Chondrocyte (in vitro differentiated cells): ENCODE results near the gene GPATCH8. TPM values are rescaled to one million over a fixed set of nuclear protein-coding genes. Genes with fewer than 3 reads are reported as not detected.
"Not testable (repeated sequence)": the region's sequence is repeated elsewhere in the genome, so short reads cannot be mapped to it uniquely, and the experiment has no call there.

Experiments
- DNase-seq: peaks from one replicate; pipeline ENCODE4 v3.0.0; 2021; ENCODE audit warnings: mixed read lengths, low spot score
- H3K27ac Mint-ChIP-seq: one replicate; pipeline ENCODE4 v1.8.0; 2021; ENCODE audit warnings: mild to moderate bottlenecking, moderate library complexity, mixed read lengths; ENCODE audit not compliant: unreplicated experiment
- H3K27me3 Mint-ChIP-seq: 2 replicates; pipeline ENCODE4 v1.8.0; 2021; ENCODE audit warnings: low read depth, mixed read lengths
- H3K36me3 Mint-ChIP-seq: 2 replicates; pipeline ENCODE4 v1.8.0; 2021; ENCODE audit warnings: low read depth, mixed read lengths
- H3K4me1 Mint-ChIP-seq: 2 replicates; pipeline ENCODE4 v1.8.0; 2021; ENCODE audit warnings: low read depth, mild to moderate bottlenecking, mixed read lengths
- H3K4me3 Mint-ChIP-seq: one replicate; pipeline ENCODE4 v1.8.0; 2021; ENCODE audit warnings: mild to moderate bottlenecking, moderate library complexity, mixed read lengths; ENCODE audit not compliant: unreplicated experiment
- H3K9me3 Mint-ChIP-seq: 2 replicates; pipeline ENCODE4 v1.8.0; 2021; ENCODE audit warnings: low read depth, mixed read lengths
- CTCF ChIP-seq: fragments of 200-600 bp; sonication (generic); IDR thresholded peaks from 2 replicates; pipeline ENCODE4 v1.5.0; 2021; ENCODE audit warnings: antibody characterized with exemption, mild to moderate bottlenecking, moderate library complexity
- total RNA-seq: library from RNA; stranded (reverse); gene quantifications from 3 replicates; pipeline ENCODE4 v1.2.1, GENCODE V29; 2021

The GPATCH8 gene
- total RNA-seq, 1 donor from 2014 or later, result 31.1 TPM

GRCh38 chr17:44372036-44372435 is 131.2 kb downstream of the GPATCH8 start:
- Mint-ChIP-seq H3K4me3 (no peak overlapping the region), H3K27me3 (peaks cover 3% of the 10 kb centered on the region), H3K27ac (no peak overlapping the region), H3K9me3 (no peaks in the 10 kb centered on the region), H3K4me1 (no peaks in the 10 kb centered on the region), H3K36me3 (no peaks in the 10 kb centered on the region)
- no peak for DNase-seq
- no peak for TF ChIP-seq CTCF

GRCh38 chr17:44369414-44370023 is 133.7 kb downstream of the GPATCH8 start:
- DNase-seq, H3K36me3 Mint-ChIP-seq, H3K9me3 Mint-ChIP-seq, H3K4me1 Mint-ChIP-seq, H3K4me3 Mint-ChIP-seq, H3K27ac Mint-ChIP-seq: not testable (repeated sequence)
- peaks cover 11% of the 10 kb centered on the region for H3K27me3 Mint-ChIP-seq

- not testable (repeated sequence) for H3K9me3 Mint-ChIP-seq, H3K4me1 Mint-ChIP-seq, H3K36me3 Mint-ChIP-seq, H3K4me3 Mint-ChIP-seq, H3K27ac Mint-ChIP-seq
- peak; percentile 68 for DNase-seq
- peaks cover 11% of the 10 kb centered on the region for H3K27me3 Mint-ChIP-seq
Observed at GRCh38 chr17:44368391-44369243, 134.6 kb downstream of the GPATCH8 start.

GRCh38 chr17:44367231-44367979 is 135.8 kb downstream of the GPATCH8 start:
- no peaks in the 10 kb centered on the region for H3K36me3 Mint-ChIP-seq
- no peak for DNase-seq
- no peaks in the 10 kb centered on the region for H3K9me3 Mint-ChIP-seq
- H3K27me3 Mint-ChIP-seq, result peaks cover 11% of the 10 kb centered on the region
- H3K4me1 Mint-ChIP-seq, result peaks cover 7% of the 10 kb centered on the region
- H3K27ac Mint-ChIP-seq, result peak overlapping the region; percentile 14
- TF ChIP-seq CTCF, result no peak
- H3K4me3 Mint-ChIP-seq, result no peak overlapping the region

- H3K9me3 Mint-ChIP-seq, H3K27ac Mint-ChIP-seq, DNase-seq, H3K36me3 Mint-ChIP-seq, H3K4me3 Mint-ChIP-seq: not testable (repeated sequence)
- Mint-ChIP-seq H3K27me3 (peaks cover 11% of the 10 kb centered on the region), H3K4me1 (peaks cover 23% of the 10 kb centered on the region)
Observed at GRCh38 chr17:44365051-44365450, 138.2 kb downstream of the GPATCH8 start.

- DNase-seq, result no peak
- peaks cover 23% of the 10 kb centered on the region for H3K4me1 Mint-ChIP-seq
- no peaks in the 10 kb centered on the region for H3K36me3 Mint-ChIP-seq
- no peak within 1 kb of the TSS for H3K27ac Mint-ChIP-seq
- H3K27me3 Mint-ChIP-seq, result peaks cover 11% of the 10 kb centered on the region
- H3K9me3 Mint-ChIP-seq, result no peaks in the 10 kb centered on the region
- peak; percentile 87 for TF ChIP-seq CTCF
- H3K4me3 Mint-ChIP-seq, result peak within 1 kb of the TSS; percentile 80
Observed at GRCh38 chr17:44363613-44364159, 139.5 kb downstream of the GPATCH8 start, which contains the start of gene FAM171A2. TSS of gene FAM171A2 (minus strand) at chr17:44363853. CDS start at chr17:44363714, 139 bp downstream.
